PFSK-1 (cell line): ENCODE measurements around the gene CALY.

Source experiments
- POLR2AphosphoS5 ChIP-seq: IDR thresholded peaks from 2 replicates; pipeline ENCODE4 v1.6.1; 2012; ENCODE audit warnings: low read depth, mild to moderate bottlenecking, control low read depth, low read length, moderate library complexity
- SIN3A ChIP-seq: IDR thresholded peaks from 2 replicates; pipeline ENCODE4 v1.6.1; 2012; ENCODE audit warnings: mild to moderate bottlenecking, low read length, moderate library complexity, borderline replicate concordance; ENCODE audit not compliant: insufficient read depth
- TF ChIP-seq, protein P1 (sequence below), 2 experiments: IDR thresholded peaks; 2 replicates each; pipeline versions ENCODE4 v1.6.1 to v1.8.0; 2011 to 2012; ENCODE audit warnings: low read depth in 2 of 2, low read length in 2 of 2, control low read depth in 1 of 2, inconsistent platforms in 1 of 2, mild to moderate bottlenecking in 1 of 2, moderate library complexity in 1 of 2; ENCODE audit not compliant: insufficient read depth in 1 of 2

DNA sequence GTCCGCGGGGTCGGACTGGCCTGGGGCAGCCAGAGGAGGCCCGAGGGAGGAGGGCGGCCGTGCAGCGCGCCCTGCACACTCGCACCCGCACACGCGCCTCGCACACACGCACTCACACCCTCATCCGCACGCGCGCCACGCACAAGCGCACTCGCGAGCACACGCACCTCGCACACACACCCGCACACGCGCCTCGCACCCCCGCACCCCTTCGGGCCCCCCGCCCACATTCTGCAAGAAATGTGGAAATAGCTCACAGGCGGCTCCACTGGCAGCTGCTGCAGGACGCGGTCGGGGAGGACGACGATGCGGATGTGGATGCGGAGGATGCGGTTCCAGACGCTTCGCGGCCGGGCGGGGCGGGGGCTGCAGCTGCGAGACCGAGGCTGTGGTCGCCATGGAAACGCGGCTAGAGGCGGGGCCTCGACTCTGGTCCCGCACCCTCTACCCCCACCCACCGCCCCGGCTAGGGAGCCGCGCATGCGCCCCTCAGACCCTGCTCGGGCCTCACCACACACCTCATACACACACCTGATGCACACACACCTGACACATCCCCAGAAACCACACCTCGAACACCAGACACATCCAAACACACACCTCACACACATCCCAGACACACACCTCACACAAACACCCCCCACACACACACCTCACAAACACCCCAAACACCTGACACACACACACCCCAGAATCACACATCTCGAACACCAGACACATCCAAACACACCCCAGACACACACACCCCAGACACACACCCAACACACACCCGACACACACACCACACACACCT is at the start of gene CALY:
- TF ChIP-seq POLR2AphosphoS5: no peak
- TF ChIP-seq, protein P1, sequence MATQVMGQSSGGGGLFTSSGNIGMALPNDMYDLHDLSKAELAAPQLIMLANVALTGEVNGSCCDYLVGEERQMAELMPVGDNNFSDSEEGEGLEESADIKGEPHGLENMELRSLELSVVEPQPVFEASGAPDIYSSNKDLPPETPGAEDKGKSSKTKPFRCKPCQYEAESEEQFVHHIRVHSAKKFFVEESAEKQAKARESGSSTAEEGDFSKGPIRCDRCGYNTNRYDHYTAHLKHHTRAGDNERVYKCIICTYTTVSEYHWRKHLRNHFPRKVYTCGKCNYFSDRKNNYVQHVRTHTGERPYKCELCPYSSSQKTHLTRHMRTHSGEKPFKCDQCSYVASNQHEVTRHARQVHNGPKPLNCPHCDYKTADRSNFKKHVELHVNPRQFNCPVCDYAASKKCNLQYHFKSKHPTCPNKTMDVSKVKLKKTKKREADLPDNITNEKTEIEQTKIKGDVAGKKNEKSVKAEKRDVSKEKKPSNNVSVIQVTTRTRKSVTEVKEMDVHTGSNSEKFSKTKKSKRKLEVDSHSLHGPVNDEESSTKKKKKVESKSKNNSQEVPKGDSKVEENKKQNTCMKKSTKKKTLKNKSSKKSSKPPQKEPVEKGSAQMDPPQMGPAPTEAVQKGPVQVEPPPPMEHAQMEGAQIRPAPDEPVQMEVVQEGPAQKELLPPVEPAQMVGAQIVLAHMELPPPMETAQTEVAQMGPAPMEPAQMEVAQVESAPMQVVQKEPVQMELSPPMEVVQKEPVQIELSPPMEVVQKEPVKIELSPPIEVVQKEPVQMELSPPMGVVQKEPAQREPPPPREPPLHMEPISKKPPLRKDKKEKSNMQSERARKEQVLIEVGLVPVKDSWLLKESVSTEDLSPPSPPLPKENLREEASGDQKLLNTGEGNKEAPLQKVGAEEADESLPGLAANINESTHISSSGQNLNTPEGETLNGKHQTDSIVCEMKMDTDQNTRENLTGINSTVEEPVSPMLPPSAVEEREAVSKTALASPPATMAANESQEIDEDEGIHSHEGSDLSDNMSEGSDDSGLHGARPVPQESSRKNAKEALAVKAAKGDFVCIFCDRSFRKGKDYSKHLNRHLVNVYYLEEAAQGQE (IDR thresholded peaks at IDR 0.05; ENCODE audit: insufficient read depth in 1 of 2, low read depth in 2 of 2, low read length in 2 of 2): no peak
- no peak for TF ChIP-seq SIN3A
